NCI-H128 (cell line): ENCODE data around the gene DDX6.

ENCODE experiments used
- DNase-seq: peaks from one replicate; lab custom pipeline; 2025; ENCODE audit not compliant: unreplicated experiment; lab: John Stamatoyannopoulos, UW

The DDX6 gene

GRCh38 chr11:118705111-118705741 lies 85.7 kb downstream of the DDX6 start:
- no peak for DNase-seq

GRCh38 chr11:118703563-118704106 lies 87.3 kb downstream of the DDX6 start:
- DNase-seq, result no peak

- no peak for DNase-seq
Observed at GRCh38 chr11:118699506-118700220, 91.3 kb downstream of the DDX6 start.
